ENCODE results near the gene NR2F6. TPM values are rescaled to one million over a fixed set of nuclear protein-coding genes. Genes with fewer than 3 reads are reported as not detected.

Gene NR2F6
- total RNA-seq, result 41.3 TPM

DNA sequence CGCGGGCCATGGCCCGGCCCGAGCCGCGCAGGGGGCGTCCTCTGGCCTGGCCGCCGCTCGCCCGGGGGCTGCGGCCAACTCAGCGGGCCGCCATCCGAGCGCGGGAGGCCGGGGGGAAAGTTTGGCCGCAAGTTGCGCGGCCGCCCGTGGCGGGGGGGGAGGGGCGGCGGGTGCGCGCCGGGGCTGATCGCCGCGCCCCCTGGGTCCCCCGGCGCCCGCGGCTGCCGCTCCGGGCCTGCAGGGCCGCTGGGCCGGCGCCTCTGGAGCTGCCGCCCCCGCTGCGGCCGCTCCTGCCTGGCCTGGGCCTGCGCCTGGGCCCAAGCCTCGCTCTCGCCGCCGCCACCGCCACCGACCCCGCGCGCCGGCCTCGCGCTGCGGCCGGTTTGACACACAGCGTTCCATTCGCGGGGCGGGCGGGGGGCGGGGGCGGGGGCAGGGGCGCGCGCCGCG, at the start of gene NR2F6:
Gene NR2F6, minus strand, starts transcription at position 385 of the 450 bp plus-strand sequence. CDS start 699 bp downstream, outside the sequence.
- H3K36me3 ChIP-seq, result peaks cover 0 to 5% of the 10 kb centered on the region in 2 donors
- no peaks in the 10 kb centered on the region for H3K9me3 ChIP-seq
- H3K4me3 ChIP-seq, result peak within 1 kb of the TSS; percentile 81
- peaks cover 55% of the 10 kb centered on the region for H3K4me1 ChIP-seq
- intact Hi-C loops (cut with DNase I), result no loop called here
- no peak for DNase-seq (ENCODE audit: extremely low spot score in 2 of 2)
- peak within 1 kb of the TSS; percentile 85 for H3K27ac ChIP-seq
- TF ChIP-seq POLR2A (IDR thresholded peaks at IDR 0.05), result peak in 1 of 2 donors; percentile 46
- TF ChIP-seq, protein P1, sequence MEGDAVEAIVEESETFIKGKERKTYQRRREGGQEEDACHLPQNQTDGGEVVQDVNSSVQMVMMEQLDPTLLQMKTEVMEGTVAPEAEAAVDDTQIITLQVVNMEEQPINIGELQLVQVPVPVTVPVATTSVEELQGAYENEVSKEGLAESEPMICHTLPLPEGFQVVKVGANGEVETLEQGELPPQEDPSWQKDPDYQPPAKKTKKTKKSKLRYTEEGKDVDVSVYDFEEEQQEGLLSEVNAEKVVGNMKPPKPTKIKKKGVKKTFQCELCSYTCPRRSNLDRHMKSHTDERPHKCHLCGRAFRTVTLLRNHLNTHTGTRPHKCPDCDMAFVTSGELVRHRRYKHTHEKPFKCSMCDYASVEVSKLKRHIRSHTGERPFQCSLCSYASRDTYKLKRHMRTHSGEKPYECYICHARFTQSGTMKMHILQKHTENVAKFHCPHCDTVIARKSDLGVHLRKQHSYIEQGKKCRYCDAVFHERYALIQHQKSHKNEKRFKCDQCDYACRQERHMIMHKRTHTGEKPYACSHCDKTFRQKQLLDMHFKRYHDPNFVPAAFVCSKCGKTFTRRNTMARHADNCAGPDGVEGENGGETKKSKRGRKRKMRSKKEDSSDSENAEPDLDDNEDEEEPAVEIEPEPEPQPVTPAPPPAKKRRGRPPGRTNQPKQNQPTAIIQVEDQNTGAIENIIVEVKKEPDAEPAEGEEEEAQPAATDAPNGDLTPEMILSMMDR (IDR thresholded peaks at IDR 0.05), result no peak
- H3K27me3 ChIP-seq, result no peaks in the 10 kb centered on the region

DNA sequence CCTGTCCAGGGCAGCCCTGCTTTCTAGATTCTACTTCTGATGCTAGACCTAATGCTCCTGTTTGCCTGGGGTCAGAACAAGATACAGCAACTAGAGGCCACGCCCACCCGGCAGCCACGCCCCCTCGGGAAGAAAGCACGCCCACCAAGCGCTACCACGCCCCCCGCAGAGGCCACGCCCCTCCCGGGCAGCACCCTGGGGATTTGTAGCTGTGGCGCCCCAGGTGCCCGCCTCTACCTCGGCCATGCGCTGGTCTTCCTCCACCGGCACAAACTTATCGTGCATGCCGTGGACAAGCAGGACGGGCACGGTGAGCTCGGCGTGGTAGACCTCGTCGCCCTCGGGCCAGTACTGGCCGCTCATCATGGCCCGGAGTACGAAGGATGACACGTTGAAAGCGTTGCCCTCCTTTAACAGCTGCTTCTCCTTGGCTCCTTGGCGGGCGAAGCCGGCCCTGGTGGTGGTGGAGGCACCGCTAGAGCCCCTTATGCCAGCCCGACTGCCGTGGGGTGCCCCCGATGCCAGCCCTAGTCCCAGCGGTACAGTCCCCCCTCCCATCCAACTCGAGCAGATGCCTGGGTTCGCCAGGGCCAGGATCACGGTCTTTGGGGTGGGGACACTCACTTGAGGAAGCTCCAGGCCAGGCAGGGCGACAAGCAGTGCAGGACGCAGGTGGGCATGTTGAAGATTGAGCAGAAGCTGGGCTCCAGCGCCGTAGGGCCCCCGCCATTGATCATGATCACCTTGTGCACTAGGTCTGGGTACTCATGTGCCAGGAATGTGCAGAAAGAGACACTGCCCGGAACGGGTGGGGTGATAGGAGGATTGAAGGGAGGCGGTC, 48.6 kb upstream of the NR2F6 start:
- H3K27me3 ChIP-seq, result no peaks in the 10 kb centered on the region
- intact Hi-C loops (cut with DNase I), result no loop called here

DNA sequence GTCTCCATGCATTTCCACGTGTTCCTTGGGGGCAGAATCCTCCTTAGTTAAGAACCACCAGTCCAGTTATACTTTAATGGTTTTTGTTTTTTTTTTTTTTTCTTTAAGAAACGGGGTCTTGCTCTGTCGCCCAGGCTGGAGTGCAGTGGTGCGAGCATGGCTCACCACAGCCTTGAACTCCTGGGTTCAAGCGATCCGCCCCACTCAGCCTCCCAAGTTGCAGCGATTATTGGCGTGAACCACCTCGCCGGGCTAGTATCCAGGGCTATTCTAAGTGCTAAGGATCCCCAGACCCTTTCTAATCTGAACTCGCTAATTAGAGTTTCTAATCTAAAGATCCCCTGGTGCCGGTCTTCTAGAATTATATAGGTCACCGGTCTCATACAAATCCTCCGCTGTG, 47.9 kb upstream of the NR2F6 start:
- Histone ChIP-seq H3K4me1 (peaks cover 9% of the 10 kb centered on the region), H3K36me3 (peaks cover 0 to 7% of the 10 kb centered on the region in 2 donors), H3K27ac (no peak overlapping the region), H3K9me3 (no peaks in the 10 kb centered on the region), H3K4me3 (no peak overlapping the region), H3K27me3 (no peaks in the 10 kb centered on the region)
- TF ChIP-seq, protein P1 (IDR thresholded peaks at IDR 0.05), result no peak
- no peak for TF ChIP-seq POLR2A (IDR thresholded peaks at IDR 0.05)
- TF ChIP-seq POLR2AphosphoS5 (IDR thresholded peaks at IDR 0.05; ENCODE audit: insufficient read depth in 1 of 2, low read depth in 1 of 2), result no peak
- intact Hi-C loops (cut with DNase I), result loop anchor here (2.0 kb wide), 1 partner anchor 97 kb away; no protein-coding TSS in a partner anchor
- no peak for DNase-seq (ENCODE audit: extremely low spot score in 2 of 2)

More for the DNA sequence above, 48.6 kb upstream of the NR2F6 start:
- no peaks in the 10 kb centered on the region for H3K9me3 ChIP-seq
- H3K27ac ChIP-seq, result no peak overlapping the region
- TF ChIP-seq POLR2A (IDR thresholded peaks at IDR 0.05), result no peak
- TF ChIP-seq, protein P1 (IDR thresholded peaks at IDR 0.05), result no peak
- TF ChIP-seq POLR2AphosphoS5 (IDR thresholded peaks at IDR 0.05; ENCODE audit: insufficient read depth in 1 of 2, low read depth in 1 of 2), result no peak
- no peak for DNase-seq (ENCODE audit: extremely low spot score in 2 of 2)
- peaks cover 9% of the 10 kb centered on the region for H3K4me1 ChIP-seq
- H3K36me3 ChIP-seq, result peaks cover 0 to 7% of the 10 kb centered on the region in 2 donors
- H3K4me3 ChIP-seq, result no peak overlapping the region

DNA sequence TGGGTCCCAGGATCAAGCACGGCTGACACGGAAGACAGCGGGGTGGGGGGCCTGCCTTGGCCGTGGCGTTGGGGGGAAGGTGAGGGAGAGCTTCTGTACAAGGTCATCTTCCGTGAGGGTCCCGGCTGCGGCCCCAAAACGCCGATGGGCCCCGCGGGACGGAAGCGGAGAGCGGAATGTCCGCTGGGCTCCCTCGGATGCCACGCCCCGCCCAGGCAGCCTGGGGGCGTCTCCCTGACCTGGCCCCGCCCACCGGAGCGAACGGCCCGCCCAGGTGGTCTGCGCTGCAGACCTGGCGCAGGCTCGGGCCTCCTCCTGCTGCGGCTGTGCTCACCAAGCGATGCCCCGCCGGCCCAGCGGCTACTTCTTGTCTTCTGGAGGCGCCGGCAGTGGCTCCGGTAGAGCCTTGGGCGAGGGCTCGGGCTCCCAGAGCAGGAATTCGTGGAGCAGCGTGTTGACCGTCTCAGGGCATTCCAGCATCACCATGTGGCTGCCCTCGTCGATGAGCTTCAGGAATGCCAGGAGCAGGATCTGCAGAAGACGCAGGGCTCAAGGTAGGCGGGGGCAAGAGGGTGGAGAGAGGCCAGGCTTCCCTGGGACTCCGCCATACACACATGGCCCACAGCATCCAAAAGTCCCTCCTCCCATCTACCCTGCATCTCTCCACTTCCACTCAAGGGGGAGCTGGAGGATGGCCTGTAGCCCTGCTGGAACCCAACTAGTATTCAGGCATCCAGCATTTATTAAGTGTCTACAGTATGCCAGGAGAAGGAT, 46.8 kb upstream of the NR2F6 start:
- DNase-seq (ENCODE audit: extremely low spot score in 2 of 2), result no peak
- H3K4me1 ChIP-seq, result peaks cover 9% of the 10 kb centered on the region
- H3K36me3 ChIP-seq, result no peaks in the 10 kb centered on the region
- peak overlapping the region; percentile 50 to 59 for H3K4me3 ChIP-seq
- H3K27me3 ChIP-seq, result no peaks in the 10 kb centered on the region
- H3K9me3 ChIP-seq, result no peaks in the 10 kb centered on the region
- TF ChIP-seq POLR2AphosphoS5 (IDR thresholded peaks at IDR 0.05; ENCODE audit: insufficient read depth in 1 of 2, low read depth in 1 of 2) (peak; percentile 40 to 73), POLR2A (IDR thresholded peaks at IDR 0.05) (no peak)
- TF ChIP-seq, protein P1 (IDR thresholded peaks at IDR 0.05), result peak in 2 of 3 experiments; percentile 40 to 52
- intact Hi-C loops (cut with DNase I), result loop anchor here (2.0 kb wide), 1 partner anchor 98 kb away; no protein-coding TSS in a partner anchor
- H3K27ac ChIP-seq, result peak overlapping the region; percentile 63
